Progenitor cell of endocrine pancreas (in vitro differentiated cells): Measurements from ENCODE around the gene KLF4. TPM values are rescaled to one million over a fixed set of nuclear protein-coding genes. Genes with fewer than 3 reads are reported as not detected.
"Not testable (repeated sequence)": the region's sequence is repeated elsewhere in the genome, so short reads cannot be mapped to it uniquely, and the experiment has no call there.

Source experiments
- DNase-seq: peaks from one replicate; pipeline ENCODE4 v3.0.0; 2021; ENCODE audit warnings: low spot score; ENCODE audit not compliant: unreplicated experiment
- H3K27ac Mint-ChIP-seq: 2 replicates; pipeline ENCODE4 v1.8.0; 2021; ENCODE audit warnings: mild to moderate bottlenecking, moderate library complexity, mixed read lengths
- H3K27me3 Mint-ChIP-seq: 2 replicates; pipeline ENCODE4 v1.8.0; 2021; ENCODE audit warnings: mixed read lengths
- H3K36me3 Mint-ChIP-seq: 2 replicates; pipeline ENCODE4 v1.8.0; 2022; ENCODE audit warnings: mixed read lengths; ENCODE audit not compliant: insufficient read depth
- H3K4me1 Mint-ChIP-seq: 2 replicates; pipeline ENCODE4 v1.8.0; 2021; ENCODE audit warnings: low read depth, mixed read lengths
- H3K4me3 Mint-ChIP-seq: 2 replicates; pipeline ENCODE4 v1.8.0; 2021; ENCODE audit warnings: low read depth, mild to moderate bottlenecking, moderate library complexity, mixed read lengths
- H3K9me3 Mint-ChIP-seq: 2 replicates; pipeline ENCODE4 v1.8.0; 2021; ENCODE audit warnings: low read depth, mixed read lengths
- CTCF ChIP-seq: fragments of 200-600 bp; sonication (generic); IDR thresholded peaks from one replicate; pipeline ENCODE4 v1.5.0; 2021; ENCODE audit warnings: antibody characterized with exemption, mild to moderate bottlenecking; ENCODE audit not compliant: unreplicated experiment
- total RNA-seq: library from RNA; stranded (reverse); gene quantifications from 2 replicates; pipeline ENCODE4 v1.2.1, GENCODE V29; 2021

KLF4 gene
- total RNA-seq, 1 donor from 2014 or later: 9.2 TPM

GRCh38 chr9:107502464-107502863 is 12.9 kb upstream of the KLF4 start:
- TF ChIP-seq CTCF: no peak
- H3K9me3 Mint-ChIP-seq: no peaks in the 10 kb centered on the region
- no peak overlapping the region for H3K27ac Mint-ChIP-seq
- no peak for DNase-seq
- no peak overlapping the region for H3K4me3 Mint-ChIP-seq
- H3K27me3 Mint-ChIP-seq: peaks cover 48% of the 10 kb centered on the region
- peaks cover 7% of the 10 kb centered on the region for H3K4me1 Mint-ChIP-seq
- H3K36me3 Mint-ChIP-seq: no peaks in the 10 kb centered on the region

GRCh38 chr9:107500421-107501200 is 11.0 kb upstream of the KLF4 start:
- not testable (repeated sequence) for H3K36me3 Mint-ChIP-seq, H3K4me1 Mint-ChIP-seq, H3K27ac Mint-ChIP-seq, H3K9me3 Mint-ChIP-seq, H3K4me3 Mint-ChIP-seq, DNase-seq
- peaks cover 49% of the 10 kb centered on the region for H3K27me3 Mint-ChIP-seq

- Mint-ChIP-seq H3K4me1 (peaks cover 1% of the 10 kb centered on the region), H3K27ac (no peak overlapping the region), H3K36me3 (no peaks in the 10 kb centered on the region), H3K27me3 (peaks cover 61% of the 10 kb centered on the region), H3K9me3 (no peaks in the 10 kb centered on the region), H3K4me3 (no peak overlapping the region)
- DNase-seq: no peak
- TF ChIP-seq CTCF: no peak
Observed at GRCh38 chr9:107496976-107497375, 7.4 kb upstream of the KLF4 start.

- Mint-ChIP-seq H3K27me3 (peaks cover 75% of the 10 kb centered on the region), H3K36me3 (no peaks in the 10 kb centered on the region), H3K27ac (no peak overlapping the region), H3K4me3 (no peak overlapping the region), H3K9me3 (no peaks in the 10 kb centered on the region), H3K4me1 (peaks cover 13% of the 10 kb centered on the region)
- DNase-seq: no peak
- no peak for TF ChIP-seq CTCF
Observed at GRCh38 chr9:107492381-107492970, 2.9 kb upstream of the KLF4 start.

- H3K9me3 Mint-ChIP-seq: no peaks in the 10 kb centered on the region
- peaks cover under 1% of the 10 kb centered on the region for H3K36me3 Mint-ChIP-seq
- H3K27me3 Mint-ChIP-seq: peaks cover 80% of the 10 kb centered on the region
- peak overlapping the region; percentile 66 for H3K4me3 Mint-ChIP-seq
- H3K27ac Mint-ChIP-seq: no peak overlapping the region
- peaks cover 13% of the 10 kb centered on the region for H3K4me1 Mint-ChIP-seq
- TF ChIP-seq CTCF: no peak
- DNase-seq: no peak
Observed at GRCh38 chr9:107491081-107492053, 1.8 kb upstream of the KLF4 start.

GRCh38 chr9:107490606-107490970 is 1.0 kb upstream of the KLF4 start:
- DNase-seq: not testable (repeated sequence)
- H3K27me3 Mint-ChIP-seq: peaks cover 84% of the 10 kb centered on the region

More at GRCh38 chr9:107490606-107490970, 1.0 kb upstream of the KLF4 start:
- Mint-ChIP-seq H3K27ac (peak overlapping the region; percentile 48), H3K4me3 (peak overlapping the region; percentile 66), H3K4me1 (peaks cover 13% of the 10 kb centered on the region)
- not testable (repeated sequence) for H3K9me3 Mint-ChIP-seq, H3K36me3 Mint-ChIP-seq
